ENCODE measurements around the gene DYNLT5. TPM values are rescaled to one million over a fixed set of nuclear protein-coding genes. Genes with fewer than 3 reads are reported as not detected.

Gene DYNLT5
- total RNA-seq, 1 experiment from 2014 or later, result not detected

DNA sequence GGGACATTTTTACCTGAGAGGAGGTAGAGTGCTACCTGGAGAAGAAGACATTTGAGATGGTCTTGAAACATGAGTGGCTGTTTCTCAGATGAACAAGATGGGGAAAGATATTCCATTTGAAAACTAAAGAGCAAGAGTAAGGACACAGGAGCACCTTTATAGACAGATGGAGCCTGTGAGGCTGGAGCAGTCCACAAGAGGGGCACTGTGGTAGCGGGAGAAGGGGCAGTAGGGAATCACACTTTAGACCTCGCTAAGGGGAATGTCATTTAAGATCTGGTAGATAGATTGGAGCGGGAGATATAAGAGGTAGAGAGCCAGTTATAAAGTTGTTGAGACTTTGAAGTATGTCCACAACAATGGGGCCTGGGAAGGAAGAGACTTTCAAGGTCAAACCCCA is 23.4 kb downstream of the DYNLT5 start (continued):
- TF ChIP-seq, protein P1, sequence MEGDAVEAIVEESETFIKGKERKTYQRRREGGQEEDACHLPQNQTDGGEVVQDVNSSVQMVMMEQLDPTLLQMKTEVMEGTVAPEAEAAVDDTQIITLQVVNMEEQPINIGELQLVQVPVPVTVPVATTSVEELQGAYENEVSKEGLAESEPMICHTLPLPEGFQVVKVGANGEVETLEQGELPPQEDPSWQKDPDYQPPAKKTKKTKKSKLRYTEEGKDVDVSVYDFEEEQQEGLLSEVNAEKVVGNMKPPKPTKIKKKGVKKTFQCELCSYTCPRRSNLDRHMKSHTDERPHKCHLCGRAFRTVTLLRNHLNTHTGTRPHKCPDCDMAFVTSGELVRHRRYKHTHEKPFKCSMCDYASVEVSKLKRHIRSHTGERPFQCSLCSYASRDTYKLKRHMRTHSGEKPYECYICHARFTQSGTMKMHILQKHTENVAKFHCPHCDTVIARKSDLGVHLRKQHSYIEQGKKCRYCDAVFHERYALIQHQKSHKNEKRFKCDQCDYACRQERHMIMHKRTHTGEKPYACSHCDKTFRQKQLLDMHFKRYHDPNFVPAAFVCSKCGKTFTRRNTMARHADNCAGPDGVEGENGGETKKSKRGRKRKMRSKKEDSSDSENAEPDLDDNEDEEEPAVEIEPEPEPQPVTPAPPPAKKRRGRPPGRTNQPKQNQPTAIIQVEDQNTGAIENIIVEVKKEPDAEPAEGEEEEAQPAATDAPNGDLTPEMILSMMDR (IDR thresholded peaks at IDR 0.05 in 2 of 3, conservative IDR thresholded peaks at IDR 0.05 in 1 of 3; ENCODE audit: borderline replicate concordance in 1 of 3, insufficient read depth in 1 of 3, low read depth in 2 of 3, low read length in 2 of 3), result no peak
- TF ChIP-seq ZFX (IDR thresholded peaks at IDR 0.05), result no peak
- TF ChIP-seq, protein P2, sequence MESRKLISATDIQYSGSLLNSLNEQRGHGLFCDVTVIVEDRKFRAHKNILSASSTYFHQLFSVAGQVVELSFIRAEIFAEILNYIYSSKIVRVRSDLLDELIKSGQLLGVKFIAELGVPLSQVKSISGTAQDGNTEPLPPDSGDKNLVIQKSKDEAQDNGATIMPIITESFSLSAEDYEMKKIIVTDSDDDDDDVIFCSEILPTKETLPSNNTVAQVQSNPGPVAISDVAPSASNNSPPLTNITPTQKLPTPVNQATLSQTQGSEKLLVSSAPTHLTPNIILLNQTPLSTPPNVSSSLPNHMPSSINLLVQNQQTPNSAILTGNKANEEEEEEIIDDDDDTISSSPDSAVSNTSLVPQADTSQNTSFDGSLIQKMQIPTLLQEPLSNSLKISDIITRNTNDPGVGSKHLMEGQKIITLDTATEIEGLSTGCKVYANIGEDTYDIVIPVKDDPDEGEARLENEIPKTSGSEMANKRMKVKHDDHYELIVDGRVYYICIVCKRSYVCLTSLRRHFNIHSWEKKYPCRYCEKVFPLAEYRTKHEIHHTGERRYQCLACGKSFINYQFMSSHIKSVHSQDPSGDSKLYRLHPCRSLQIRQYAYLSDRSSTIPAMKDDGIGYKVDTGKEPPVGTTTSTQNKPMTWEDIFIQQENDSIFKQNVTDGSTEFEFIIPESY (IDR thresholded peaks at IDR 0.05; ENCODE audit: extremely low read depth, insufficient replicate concordance, low read length), result no peak
- no peak for TF ChIP-seq CBX3 (IDR thresholded peaks at IDR 0.05; ENCODE audit: low read depth)
- TF ChIP-seq SIN3A (IDR thresholded peaks at IDR 0.05; ENCODE audit: low read depth), result no peak
- TF ChIP-seq FOSL1 (IDR thresholded peaks at IDR 0.05; ENCODE audit: low read depth), result no peak
- no peak for TF ChIP-seq ELF1 (IDR thresholded peaks at IDR 0.05; ENCODE audit: borderline replicate concordance, low read depth)
- TF ChIP-seq, protein P3, sequence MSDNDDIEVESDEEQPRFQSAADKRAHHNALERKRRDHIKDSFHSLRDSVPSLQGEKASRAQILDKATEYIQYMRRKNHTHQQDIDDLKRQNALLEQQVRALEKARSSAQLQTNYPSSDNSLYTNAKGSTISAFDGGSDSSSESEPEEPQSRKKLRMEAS (IDR thresholded peaks at IDR 0.05), result no peak
- no peak for TF ChIP-seq JUND (IDR thresholded peaks at IDR 0.05)
- TF ChIP-seq POLR2A (IDR thresholded peaks at IDR 0.05; ENCODE audit: borderline replicate concordance, extremely low read depth, insufficient read depth, insufficient read length), result no peak
- no peak for TF ChIP-seq ZNF274 (IDR thresholded peaks at IDR 0.05; ENCODE audit: low read depth, low read length)
- no peak for TF ChIP-seq SRF (IDR thresholded peaks at IDR 0.05; ENCODE audit: low read depth)
- TF ChIP-seq EZH2 (IDR thresholded peaks at IDR 0.05), result no peak
- TF ChIP-seq SP1 (IDR thresholded peaks at IDR 0.05; ENCODE audit: low read depth), result no peak

Measured in HCT116 (cell line).